OCI-LY7 (cell line): ENCODE results near the gene SIGLECL1. TPM values are rescaled to one million over a fixed set of nuclear protein-coding genes. Genes with fewer than 3 reads are reported as not detected.

ENCODE experiments used
- BruUV-seq: library from RNA; stranded (reverse); fragments of 400-500 nt; replicated peaks from 2 replicates; lab custom pipeline; 2021; lab: Mats Ljungman, UMichigan
- CTCF ChIA-PET: fragments of 300-600 bp; sonication (Branson Sonifier 250); formaldehyde crosslinking; loops from one replicate; lab custom pipeline; 2022; ENCODE audit warnings: antibody characterized with exemption; ENCODE audit not compliant: unreplicated experiment; lab: Charles Lee
- POLR2A ChIA-PET: fragments of 300-600 bp; sonication (Branson Sonifier 250); formaldehyde crosslinking; loops from one replicate; lab custom pipeline; 2022; ENCODE audit warnings: antibody characterized with exemption; lab: Charles Lee
- DNase-seq: peaks from one replicate; pipeline ENCODE4 v3.0.0-alpha.2; 2015; ENCODE audit warnings: low spot score
- H2AFZ ChIP-seq: fragments of 200-600 bp; sonication (generic), shearing (Covaris generic); 2 replicates; pipeline ENCODE4 v1.6.1; 2014; ENCODE audit warnings: mild to moderate bottlenecking, antibody characterized with exemption, low read length, moderate library complexity
- H3K27ac ChIP-seq: fragments of 200-600 bp; sonication (generic); 2 replicates; pipeline ENCODE4 v1.5.1; 2014; ENCODE audit warnings: mixed run types, low read depth, mild to moderate bottlenecking, moderate library complexity, low read length, inconsistent platforms; ENCODE audit not compliant: poor library complexity, severe bottlenecking
- H3K36me3 ChIP-seq: fragments of 200-600 bp; sonication (generic); 2 replicates; pipeline ENCODE4 v1.6.1; 2014; ENCODE audit warnings: mild to moderate bottlenecking, antibody characterized with exemption, low read length, moderate library complexity, mixed read lengths; ENCODE audit not compliant: insufficient read depth
- H3K4me1 ChIP-seq: fragments of 200-600 bp; sonication (generic); 2 replicates; pipeline ENCODE4 v1.5.1; 2014; ENCODE audit warnings: mild to moderate bottlenecking, low read length; ENCODE audit not compliant: insufficient read depth, poor library complexity, severe bottlenecking
- H3K4me2 ChIP-seq: fragments of 200-600 bp; sonication (generic); 2 replicates; pipeline ENCODE4 v1.6.1; 2014; ENCODE audit warnings: mild to moderate bottlenecking, low read length
- H3K4me3 ChIP-seq: fragments of 200-600 bp; sonication (generic); 2 replicates; pipeline ENCODE4 v1.5.1; 2014; ENCODE audit warnings: mild to moderate bottlenecking, low read depth, low read length; ENCODE audit not compliant: poor library complexity, severe bottlenecking
- H3K79me2 ChIP-seq: fragments of 200-600 bp; sonication (generic); 2 replicates; pipeline ENCODE4 v1.6.1; 2016; ENCODE audit warnings: low read depth, mild to moderate bottlenecking, low read length, moderate library complexity, mixed read lengths; ENCODE audit not compliant: insufficient read depth
- H3K9me2 ChIP-seq: fragments of 200-600 bp; sonication (generic); 2 replicates; pipeline ENCODE4 v1.6.1; 2016; ENCODE audit warnings: mild to moderate bottlenecking, low read length, mixed read lengths; ENCODE audit not compliant: insufficient read depth
- H3K9me3 ChIP-seq: fragments of 200-600 bp; sonication (generic); 2 replicates; pipeline ENCODE4 v1.6.1; 2014; ENCODE audit warnings: mild to moderate bottlenecking, mixed run types, low read length, mixed read lengths
- H4K20me1 ChIP-seq: fragments of 200-600 bp; sonication (generic); 2 replicates; pipeline ENCODE4 v1.6.1; 2014; ENCODE audit warnings: mild to moderate bottlenecking, antibody characterized with exemption, low read length, moderate library complexity, mixed read lengths; ENCODE audit not compliant: insufficient read depth
- EZH2phosphoT487 ChIP-seq: fragments of 200-600 bp; sonication (generic); IDR thresholded peaks from 2 replicates; pipeline ENCODE4 v1.6.1; 2018; ENCODE audit warnings: low read depth, borderline replicate concordance, mild to moderate bottlenecking, mixed run types, antibody characterized with exemption, low read length, moderate library complexity, mixed read lengths
- intact Hi-C: fragments of 100-400 bp; cut with micrococcal nuclease; formaldehyde crosslinking; loops from one replicate; pipeline ENCODE4 v1.10.0; 2022; ENCODE audit not compliant: unreplicated experiment
- total RNA-seq, 2 experiments: library from RNA; depleted of rRNA in 1 of 2; stranded (reverse); fragments of >200 nt in 1 of 2; shearing (Covaris generic) in 1 of 2; gene quantifications; 2 replicates each; pipeline ENCODE4 v1.2.3, GENCODE V29; 2014 to 2022
- TF ChIP-seq, protein P1 (sequence below): fragments of 200-600 bp; sonication (generic); conservative IDR thresholded peaks from 2 replicates; pipeline ENCODE4 v1.5.1; 2014; ENCODE audit warnings: mild to moderate bottlenecking, antibody characterized with exemption, low read length, moderate library complexity, mixed read lengths

The SIGLECL1 gene
- total RNA-seq, 2 experiments from 2014 or later: not detected

DNA sequence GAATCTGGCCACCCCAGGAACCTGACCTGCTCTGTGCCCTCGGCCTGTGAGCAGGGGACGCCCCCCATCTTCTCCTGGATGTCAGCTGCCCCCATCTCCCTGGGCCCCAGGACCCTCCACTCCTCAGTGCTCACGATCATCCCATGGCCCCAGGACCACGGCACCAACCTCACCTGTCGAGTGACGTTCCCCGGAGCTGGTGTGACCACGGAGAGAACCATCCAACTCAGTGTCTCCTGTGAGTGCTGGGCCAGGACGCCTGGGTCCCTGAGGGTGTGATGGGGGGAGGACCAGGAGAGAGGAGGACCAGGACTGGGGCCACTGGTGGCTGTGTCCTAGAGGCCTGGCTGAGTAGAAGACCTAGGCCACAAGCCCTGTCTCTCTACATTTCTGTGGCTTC is 39.0 kb upstream of the SIGLECL1 start:
- no peaks in the 10 kb centered on the region for H3K36me3 ChIP-seq
- intact Hi-C loops: no loop called here
- no peaks in the 10 kb centered on the region for H3K79me2 ChIP-seq
- H2AFZ ChIP-seq: no peak overlapping the region
- H3K4me3 ChIP-seq: no peak overlapping the region
- no peaks in the 10 kb centered on the region for H3K4me1 ChIP-seq
- no peaks in the 10 kb centered on the region for H4K20me1 ChIP-seq
- H3K27ac ChIP-seq: no peak overlapping the region
- CTCF ChIA-PET: no interaction called here
- H3K9me2 ChIP-seq: no peaks in the 10 kb centered on the region
- H3K9me3 ChIP-seq: no peaks in the 10 kb centered on the region
- DNase-seq: no peak
- TF ChIP-seq, protein P1, sequence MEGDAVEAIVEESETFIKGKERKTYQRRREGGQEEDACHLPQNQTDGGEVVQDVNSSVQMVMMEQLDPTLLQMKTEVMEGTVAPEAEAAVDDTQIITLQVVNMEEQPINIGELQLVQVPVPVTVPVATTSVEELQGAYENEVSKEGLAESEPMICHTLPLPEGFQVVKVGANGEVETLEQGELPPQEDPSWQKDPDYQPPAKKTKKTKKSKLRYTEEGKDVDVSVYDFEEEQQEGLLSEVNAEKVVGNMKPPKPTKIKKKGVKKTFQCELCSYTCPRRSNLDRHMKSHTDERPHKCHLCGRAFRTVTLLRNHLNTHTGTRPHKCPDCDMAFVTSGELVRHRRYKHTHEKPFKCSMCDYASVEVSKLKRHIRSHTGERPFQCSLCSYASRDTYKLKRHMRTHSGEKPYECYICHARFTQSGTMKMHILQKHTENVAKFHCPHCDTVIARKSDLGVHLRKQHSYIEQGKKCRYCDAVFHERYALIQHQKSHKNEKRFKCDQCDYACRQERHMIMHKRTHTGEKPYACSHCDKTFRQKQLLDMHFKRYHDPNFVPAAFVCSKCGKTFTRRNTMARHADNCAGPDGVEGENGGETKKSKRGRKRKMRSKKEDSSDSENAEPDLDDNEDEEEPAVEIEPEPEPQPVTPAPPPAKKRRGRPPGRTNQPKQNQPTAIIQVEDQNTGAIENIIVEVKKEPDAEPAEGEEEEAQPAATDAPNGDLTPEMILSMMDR: no peak
- no TSS peak for BruUV-seq
- POLR2A ChIA-PET: no interaction called here
- no peak overlapping the region for H3K4me2 ChIP-seq

DNA sequence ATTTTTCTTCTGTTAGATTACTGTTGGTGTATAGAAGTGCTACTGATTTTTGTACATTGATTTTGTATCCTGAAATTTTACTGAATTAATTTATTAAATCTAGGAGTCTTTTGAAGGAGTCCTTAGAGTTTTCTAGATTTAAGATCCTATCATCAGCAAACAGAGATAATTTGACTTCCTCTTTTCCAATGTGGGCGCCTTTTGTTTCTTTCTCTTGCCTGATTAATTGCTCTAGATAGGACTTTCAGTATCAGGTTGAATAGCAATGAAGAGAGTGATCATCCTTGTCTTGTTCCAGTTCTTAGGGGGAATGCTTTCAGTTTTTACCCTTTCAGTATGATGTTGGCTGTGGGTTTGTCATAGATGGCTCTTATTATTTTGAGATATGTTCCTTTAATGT is 31.6 kb upstream of the SIGLECL1 start:
- no peaks in the 10 kb centered on the region; the same call in 1 of the 2 replicates for H3K9me3 ChIP-seq
- H3K9me2 ChIP-seq: no peaks in the 10 kb centered on the region
- no peaks in the 10 kb centered on the region for H3K79me2 ChIP-seq
- no peak overlapping the region for H3K27ac ChIP-seq
- no peak overlapping the region for H2AFZ ChIP-seq
- no peak overlapping the region for H3K4me3 ChIP-seq
- ChIA-PET POLR2A (no interaction called here), CTCF (no interaction called here)
- no peaks in the 10 kb centered on the region for H3K4me1 ChIP-seq
- no TSS peak for BruUV-seq
- intact Hi-C loops: no loop called here
- no peaks in the 10 kb centered on the region for H4K20me1 ChIP-seq
- no peak for DNase-seq
- TF ChIP-seq, protein P1: no peak
- TF ChIP-seq EZH2phosphoT487: no peak
- no peak overlapping the region for H3K4me2 ChIP-seq
- no peaks in the 10 kb centered on the region for H3K36me3 ChIP-seq

DNA sequence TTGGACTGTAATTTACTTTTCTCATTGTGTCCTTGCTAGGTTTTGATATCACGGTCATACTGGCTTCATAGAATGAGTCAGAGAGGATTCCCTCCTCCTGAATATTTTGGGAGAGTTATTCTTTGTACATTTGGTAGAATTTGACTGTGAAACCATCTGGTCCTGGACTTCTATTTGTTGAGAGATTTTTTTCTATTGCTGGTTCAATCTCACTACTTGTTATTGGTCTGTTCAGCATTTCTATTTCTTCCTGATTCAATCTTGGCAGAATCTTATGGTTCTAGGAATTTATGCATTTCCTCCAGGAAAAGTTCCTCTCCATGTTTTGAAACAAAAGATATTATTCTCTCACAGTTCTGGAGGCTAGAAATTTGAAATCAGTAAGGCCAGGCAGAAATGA is 30.9 kb upstream of the SIGLECL1 start:
- no peaks in the 10 kb centered on the region; the same call in 1 of the 2 replicates for H3K9me3 ChIP-seq
- TF ChIP-seq EZH2phosphoT487: no peak
- TF ChIP-seq, protein P1: no peak
- H3K4me1 ChIP-seq: no peaks in the 10 kb centered on the region
- no peaks in the 10 kb centered on the region for H4K20me1 ChIP-seq
- no peaks in the 10 kb centered on the region for H3K36me3 ChIP-seq
- H3K79me2 ChIP-seq: no peaks in the 10 kb centered on the region
- no peak overlapping the region for H3K4me3 ChIP-seq
- no peaks in the 10 kb centered on the region for H3K9me2 ChIP-seq
- ChIA-PET CTCF (no interaction called here), POLR2A (no interaction called here)
- H2AFZ ChIP-seq: no peak overlapping the region
- no peak for DNase-seq
- H3K27ac ChIP-seq: no peak overlapping the region
- no TSS peak for BruUV-seq
- H3K4me2 ChIP-seq: no peak overlapping the region
- intact Hi-C loops: no loop called here
